ENCODE results near the gene MAP3K14. TPM values are rescaled to one million over a fixed set of nuclear protein-coding genes. Genes with fewer than 3 reads are reported as not detected.

The MAP3K14 gene
- total RNA-seq, 1 donor from 2014 or later = 5.2 TPM

GRCh38 chr17:45320931-45321461 is 4.2 kb upstream of the MAP3K14 start:
- Mint-ChIP-seq H3K36me3 (ENCODE audit: low read depth, unreplicated experiment) (no peaks in the 10 kb centered on the region), H3K4me1 (ENCODE audit: unreplicated experiment) (peaks cover 12% of the 10 kb centered on the region)

GRCh38 chr17:45320349-45320930 is 3.6 kb upstream of the MAP3K14 start:
- Mint-ChIP-seq H3K4me1 (ENCODE audit: unreplicated experiment) (peaks cover 17% of the 10 kb centered on the region), H3K4me3 (ENCODE audit: unreplicated experiment) (no peak overlapping the region), H3K27me3 (ENCODE audit: unreplicated experiment) (peaks cover 18% of the 10 kb centered on the region), H3K27ac (ENCODE audit: unreplicated experiment) (no peak overlapping the region), H3K9me3 (ENCODE audit: unreplicated experiment) (no peaks in the 10 kb centered on the region), H3K36me3 (ENCODE audit: low read depth, unreplicated experiment) (no peaks in the 10 kb centered on the region)
- DNase-seq (ENCODE audit: low spot score) = no peak
- no peak for TF ChIP-seq CTCF (IDR thresholded peaks at IDR 0.05; ENCODE audit: unreplicated experiment)

More at GRCh38 chr17:45320931-45321461, 4.2 kb upstream of the MAP3K14 start:
- no peak overlapping the region for H3K4me3 Mint-ChIP-seq (ENCODE audit: unreplicated experiment)
- peak overlapping the region; percentile 9 for H3K27ac Mint-ChIP-seq (ENCODE audit: unreplicated experiment)
- DNase-seq (ENCODE audit: low spot score) = no peak
- H3K9me3 Mint-ChIP-seq (ENCODE audit: unreplicated experiment) = no peaks in the 10 kb centered on the region
- TF ChIP-seq CTCF (IDR thresholded peaks at IDR 0.05; ENCODE audit: unreplicated experiment) = no peak
- peaks cover 13% of the 10 kb centered on the region for H3K27me3 Mint-ChIP-seq (ENCODE audit: unreplicated experiment)

- no peaks in the 10 kb centered on the region for H3K9me3 Mint-ChIP-seq (ENCODE audit: unreplicated experiment)
- H3K4me3 Mint-ChIP-seq (ENCODE audit: unreplicated experiment) = no peak overlapping the region
- no peaks in the 10 kb centered on the region for H3K36me3 Mint-ChIP-seq (ENCODE audit: low read depth, unreplicated experiment)
- peaks cover 19% of the 10 kb centered on the region for H3K27me3 Mint-ChIP-seq (ENCODE audit: unreplicated experiment)
- DNase-seq (ENCODE audit: low spot score) = no peak
- H3K27ac Mint-ChIP-seq (ENCODE audit: unreplicated experiment) = no peak overlapping the region
- H3K4me1 Mint-ChIP-seq (ENCODE audit: unreplicated experiment) = peaks cover 23% of the 10 kb centered on the region
- no peak for TF ChIP-seq CTCF (IDR thresholded peaks at IDR 0.05; ENCODE audit: unreplicated experiment)
Observed at GRCh38 chr17:45319239-45319703, 2.5 kb upstream of the MAP3K14 start.

- Mint-ChIP-seq H3K9me3 (ENCODE audit: unreplicated experiment) (no peaks in the 10 kb centered on the region), H3K27ac (ENCODE audit: unreplicated experiment) (no peak overlapping the region), H3K27me3 (ENCODE audit: unreplicated experiment) (peaks cover 19% of the 10 kb centered on the region), H3K36me3 (ENCODE audit: low read depth, unreplicated experiment) (no peaks in the 10 kb centered on the region), H3K4me3 (ENCODE audit: unreplicated experiment) (no peak overlapping the region), H3K4me1 (ENCODE audit: unreplicated experiment) (peaks cover 23% of the 10 kb centered on the region)
- no peak for TF ChIP-seq CTCF (IDR thresholded peaks at IDR 0.05; ENCODE audit: unreplicated experiment)
- DNase-seq (ENCODE audit: low spot score) = no peak
Observed at GRCh38 chr17:45318561-45319230, 1.9 kb upstream of the MAP3K14 start.

Data from endothelial cell (in vitro differentiated cells).